HFFc6 (cell line): ENCODE data around the gene TTF2. TPM values are rescaled to one million over a fixed set of nuclear protein-coding genes. Genes with fewer than 3 reads are reported as not detected.

Experiments
- DNase-seq: peaks from one replicate; pipeline ENCODE4 v3.0.0-alpha.2; 2018
- H3K27ac Mint-ChIP-seq: 2 replicates; pipeline ENCODE4 v1.8.0; 2020; ENCODE audit warnings: mild to moderate bottlenecking, mixed read lengths
- H3K27me3 Mint-ChIP-seq: 2 replicates; pipeline ENCODE4 v1.8.0; 2021; ENCODE audit warnings: mild to moderate bottlenecking, moderate library complexity, mixed read lengths; ENCODE audit not compliant: insufficient read depth
- H3K36me3 Mint-ChIP-seq: 2 replicates; pipeline ENCODE4 v1.8.0; 2021; ENCODE audit warnings: low read depth, mixed read lengths
- H3K4me1 Mint-ChIP-seq: 2 replicates; pipeline ENCODE4 v1.8.0; 2020; ENCODE audit warnings: low read depth, mixed read lengths
- H3K4me3 Mint-ChIP-seq: 2 replicates; pipeline ENCODE4 v1.8.0; 2020; ENCODE audit warnings: mild to moderate bottlenecking, moderate library complexity, mixed read lengths
- H3K9me3 Mint-ChIP-seq: 2 replicates; pipeline ENCODE4 v1.8.0; 2020; ENCODE audit warnings: mild to moderate bottlenecking, mixed read lengths
- total RNA-seq, 6 experiments: library from RNA; stranded (reverse); fragmentation: NEBNext Ultra II Directional; extraction: Animal tissue kit (Norgen Biotek cat#: 25700); gene quantifications; 2 replicates in 1 of 6; 3 replicates in 5 of 6; pipeline ENCODE4 v1.2.3, GENCODE V29; 2021
- TF ChIP-seq, protein P1 (sequence below): fragments of 200-600 bp; sonication (generic); IDR thresholded peaks from 2 replicates; pipeline ENCODE4 v1.5.0; 2021; ENCODE audit warnings: antibody characterized with exemption, mild to moderate bottlenecking

Gene TTF2
- total RNA-seq, 6 experiments from 2014 or later: 18.7 to 28.6 (median 24.2) TPM

DNA sequence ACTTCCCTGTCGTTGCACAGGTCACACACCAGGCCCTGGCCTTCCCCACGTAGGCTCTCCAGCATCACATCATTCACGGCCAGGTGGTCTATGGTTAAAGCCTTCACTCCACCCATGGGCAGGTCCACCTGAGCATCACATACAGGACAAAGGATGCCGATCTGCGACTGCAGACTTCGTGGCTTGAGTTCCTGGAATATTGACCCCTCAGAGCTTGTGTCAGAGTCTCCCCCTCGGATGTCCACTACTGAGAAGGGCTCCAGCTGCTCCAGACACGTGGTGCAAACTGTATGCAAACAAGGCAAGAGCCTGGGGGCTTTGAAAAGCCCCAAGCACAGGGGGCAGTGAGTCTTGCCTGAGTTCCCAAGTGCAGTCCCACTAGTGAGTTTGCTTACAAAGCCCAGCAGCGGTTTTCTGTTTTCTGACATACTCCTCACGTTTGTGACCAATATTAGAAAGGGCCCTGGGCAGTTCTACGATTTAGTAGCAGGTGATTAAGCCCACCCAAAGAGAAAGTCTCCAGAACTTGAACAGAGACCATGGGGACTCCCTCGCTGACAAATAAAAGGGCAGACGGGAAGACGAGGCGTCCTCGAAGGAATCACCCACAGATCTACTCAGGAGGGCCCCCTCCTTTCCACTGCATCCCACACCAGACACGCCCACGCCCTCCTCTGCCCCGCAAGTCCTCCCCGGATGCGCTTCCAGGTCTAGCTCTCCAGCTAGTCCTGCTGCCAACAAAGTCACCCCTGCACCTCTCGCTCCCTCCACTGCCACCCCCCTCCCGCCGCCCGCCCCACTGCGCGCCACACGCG lies 60.9 kb downstream of the TTF2 start:
- Mint-ChIP-seq H3K36me3 (no peaks in the 10 kb centered on the region), H3K4me3 (peak overlapping the region; percentile 89), H3K27me3 (no peaks in the 10 kb centered on the region), H3K9me3 (no peaks in the 10 kb centered on the region), H3K4me1 (peaks cover 16% of the 10 kb centered on the region), H3K27ac (peak overlapping the region; percentile 95)
- TF ChIP-seq, protein P1, sequence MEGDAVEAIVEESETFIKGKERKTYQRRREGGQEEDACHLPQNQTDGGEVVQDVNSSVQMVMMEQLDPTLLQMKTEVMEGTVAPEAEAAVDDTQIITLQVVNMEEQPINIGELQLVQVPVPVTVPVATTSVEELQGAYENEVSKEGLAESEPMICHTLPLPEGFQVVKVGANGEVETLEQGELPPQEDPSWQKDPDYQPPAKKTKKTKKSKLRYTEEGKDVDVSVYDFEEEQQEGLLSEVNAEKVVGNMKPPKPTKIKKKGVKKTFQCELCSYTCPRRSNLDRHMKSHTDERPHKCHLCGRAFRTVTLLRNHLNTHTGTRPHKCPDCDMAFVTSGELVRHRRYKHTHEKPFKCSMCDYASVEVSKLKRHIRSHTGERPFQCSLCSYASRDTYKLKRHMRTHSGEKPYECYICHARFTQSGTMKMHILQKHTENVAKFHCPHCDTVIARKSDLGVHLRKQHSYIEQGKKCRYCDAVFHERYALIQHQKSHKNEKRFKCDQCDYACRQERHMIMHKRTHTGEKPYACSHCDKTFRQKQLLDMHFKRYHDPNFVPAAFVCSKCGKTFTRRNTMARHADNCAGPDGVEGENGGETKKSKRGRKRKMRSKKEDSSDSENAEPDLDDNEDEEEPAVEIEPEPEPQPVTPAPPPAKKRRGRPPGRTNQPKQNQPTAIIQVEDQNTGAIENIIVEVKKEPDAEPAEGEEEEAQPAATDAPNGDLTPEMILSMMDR: no peak
- DNase-seq: peak; percentile 34

DNA sequence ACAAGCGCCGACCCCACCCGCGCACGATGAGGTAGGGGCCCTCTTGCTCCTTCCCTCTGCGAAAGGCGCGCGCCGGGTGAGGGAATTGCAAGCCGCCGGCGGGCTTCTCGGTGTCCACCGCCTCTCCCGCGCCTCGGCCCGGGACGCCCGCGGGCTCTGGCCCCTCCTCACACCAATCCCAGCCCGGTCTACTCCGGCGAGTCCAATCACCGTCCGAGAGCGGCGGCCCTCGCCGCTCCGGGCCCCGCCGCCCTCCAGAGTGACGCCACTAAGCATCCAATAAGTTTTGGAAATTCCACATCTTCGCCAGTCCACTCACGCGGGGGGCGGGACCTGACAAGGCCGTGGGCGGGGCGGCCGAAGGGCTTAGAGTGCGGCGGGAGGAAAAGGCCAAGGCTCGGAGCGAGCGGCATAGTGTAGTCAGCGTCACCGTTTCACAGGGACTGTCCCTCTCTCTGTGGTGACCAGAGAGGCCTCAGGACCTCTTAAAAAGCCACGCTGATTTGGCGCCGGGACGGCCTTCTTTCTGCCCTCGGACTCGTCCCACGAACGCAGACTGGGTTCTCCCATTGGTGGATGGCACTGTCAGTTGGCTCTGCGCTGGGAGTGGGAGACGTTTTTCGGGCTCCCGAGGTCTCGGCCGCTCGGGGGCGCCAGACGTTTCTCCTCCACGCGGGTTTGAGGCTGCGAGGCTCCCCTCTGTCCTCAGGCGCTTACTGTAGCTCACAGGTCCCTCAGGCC lies 61.6 kb downstream of the TTF2 start, which contains the start of gene TRIM45:
TSS of gene TRIM45 (minus strand) at position 161 of the 741 bp plus-strand sequence. CDS start 548 bp downstream, outside the sequence.
- Mint-ChIP-seq H3K4me1 (peaks cover 16% of the 10 kb centered on the region), H3K4me3 (peak within 1 kb of the TSS; percentile 89), H3K27me3 (no peaks in the 10 kb centered on the region; the same call in 1 of the 2 replicates), H3K9me3 (no peaks in the 10 kb centered on the region), H3K36me3 (no peaks in the 10 kb centered on the region), H3K27ac (peak within 1 kb of the TSS; percentile 95)
- DNase-seq: peak; percentile 96
- TF ChIP-seq, protein P1: peak; percentile 86

DNA sequence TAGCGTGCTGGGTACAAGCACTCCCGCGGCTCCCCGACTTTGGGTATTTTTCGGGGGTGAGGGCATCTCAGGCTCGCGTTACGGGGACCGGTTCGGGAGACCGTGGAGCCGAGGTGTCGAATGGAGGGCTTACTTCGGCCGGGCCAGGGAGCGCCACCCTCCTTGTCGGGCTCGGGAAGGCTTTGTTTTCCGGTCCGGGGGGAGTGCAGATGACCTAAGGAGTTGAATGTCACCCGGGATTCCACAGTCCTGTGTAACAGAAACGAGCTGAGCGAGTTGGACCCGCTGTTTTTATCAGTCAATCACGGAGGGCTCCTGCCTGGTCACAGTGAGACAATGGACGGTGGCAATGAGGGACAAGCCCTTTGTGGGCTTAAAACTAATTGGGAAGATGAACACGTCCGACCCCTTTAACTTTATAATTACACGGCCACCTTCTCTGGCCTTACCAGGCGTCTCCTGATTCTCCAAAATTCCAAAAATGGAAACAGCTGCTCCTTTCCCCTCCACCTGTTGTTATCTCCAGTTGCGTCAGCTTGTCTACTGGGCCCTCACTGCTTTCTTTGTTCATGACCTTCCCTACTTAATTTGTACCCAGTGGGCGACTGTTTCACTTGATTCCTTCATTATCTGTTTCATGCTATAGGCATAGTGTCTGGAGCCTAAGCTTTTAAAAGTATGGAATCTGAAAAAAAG lies 62.4 kb downstream of the TTF2 start:
- Mint-ChIP-seq H3K27me3 (no peaks in the 10 kb centered on the region; the same call in 1 of the 2 replicates), H3K36me3 (no peaks in the 10 kb centered on the region), H3K27ac (peak overlapping the region; percentile 95), H3K4me3 (peak overlapping the region; percentile 89), H3K9me3 (no peaks in the 10 kb centered on the region), H3K4me1 (peaks cover 14% of the 10 kb centered on the region)
- TF ChIP-seq, protein P1: peak; percentile 54; the same call in 1 of the 2 replicates
- no peak for DNase-seq

DNA sequence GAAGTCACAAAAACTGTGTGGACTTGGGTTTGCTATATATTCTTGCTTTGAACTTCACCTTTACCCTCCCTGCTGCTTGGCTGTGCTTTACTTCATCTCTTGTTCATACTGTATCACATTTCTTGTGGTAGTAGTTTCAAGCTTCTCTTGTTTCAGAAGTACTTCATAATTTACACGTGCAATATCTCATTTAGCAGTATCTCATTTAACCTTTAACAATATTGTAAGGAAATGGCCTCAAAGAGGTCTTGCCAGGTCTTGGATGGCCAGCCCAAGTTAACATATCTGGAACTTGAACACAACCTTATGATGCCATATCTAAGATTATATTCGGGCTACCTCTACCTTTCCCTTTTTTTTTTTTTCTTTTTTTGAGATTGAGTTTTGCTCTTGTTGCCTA lies 63.1 kb downstream of the TTF2 start:
- TF ChIP-seq, protein P1: no peak
- DNase-seq: no peak
- H3K27ac Mint-ChIP-seq: no peak overlapping the region
- H3K4me1 Mint-ChIP-seq: peaks cover 19% of the 10 kb centered on the region
- no peaks in the 10 kb centered on the region for H3K36me3 Mint-ChIP-seq
- H3K9me3 Mint-ChIP-seq: no peaks in the 10 kb centered on the region
- H3K27me3 Mint-ChIP-seq: no peaks in the 10 kb centered on the region; the same call in 1 of the 2 replicates
- H3K4me3 Mint-ChIP-seq: no peak overlapping the region

DNA sequence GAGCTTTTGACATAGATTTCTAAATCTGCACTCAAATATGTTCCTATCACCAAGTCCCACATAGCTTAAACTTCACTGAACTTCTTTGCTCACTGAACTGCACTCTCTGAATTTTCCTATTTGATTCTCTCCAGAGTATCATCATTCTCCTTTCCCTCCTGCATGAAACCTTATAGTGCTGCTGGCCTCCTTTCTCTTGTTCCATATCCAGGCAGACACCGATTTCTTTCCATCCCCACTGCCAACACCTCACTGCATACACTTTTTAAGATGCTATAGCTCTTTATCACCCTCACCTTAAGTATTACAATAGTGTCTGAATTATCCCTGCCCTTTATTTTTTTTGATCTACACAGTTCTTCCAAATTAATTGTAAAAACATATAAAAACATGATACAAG lies 64.5 kb downstream of the TTF2 start:
- no peak overlapping the region for H3K27ac Mint-ChIP-seq
- no peaks in the 10 kb centered on the region for H3K36me3 Mint-ChIP-seq
- no peak overlapping the region for H3K4me3 Mint-ChIP-seq
- H3K27me3 Mint-ChIP-seq: no peaks in the 10 kb centered on the region; the same call in 1 of the 2 replicates
- peaks cover 28% of the 10 kb centered on the region for H3K4me1 Mint-ChIP-seq
- TF ChIP-seq, protein P1: no peak
- no peaks in the 10 kb centered on the region for H3K9me3 Mint-ChIP-seq
- DNase-seq: no peak
